ENCODE measurements around the gene CEL. TPM values are rescaled to one million over a fixed set of nuclear protein-coding genes. Genes with fewer than 3 reads are reported as not detected.
A peak's percentile ranks its signal among the peaks of the same experiment; 100 is the strongest.

CEL gene
- total and polyA plus RNA-seq, 2 donors from 2014 or later: 1.0 to 16.7 TPM

- peaks cover 0 to 56% (median 24%) of the 10 kb centered on the region in 3 donors for H3K36me3 ChIP-seq (ENCODE audit: control insufficient read depth in 2 of 3, insufficient read depth in 3 of 3, low read length in 3 of 3)
Measured at GRCh38 chr9:133105461-133105770, 43.6 kb downstream of the CEL start.

GRCh38 chr9:133106511-133107244, 44.9 kb downstream of the CEL start:
- no peak for TF ChIP-seq CTCF (IDR thresholded peaks at IDR 0.05; ENCODE audit: borderline replicate concordance, extremely low read depth, insufficient read depth)
- Histone ChIP-seq H3K4me1 (ENCODE audit: control insufficient read depth in 2 of 3, insufficient read depth in 2 of 3, low read depth in 1 of 3, low read length in 3 of 3) (no peaks in the 10 kb centered on the region), H3K27me3 (ENCODE audit: control insufficient read depth, insufficient read depth, low read length) (no peaks in the 10 kb centered on the region), H3K9ac (ENCODE audit: low read length in 3 of 3) (no peak overlapping the region), H3K27ac (ENCODE audit: low read depth in 2 of 2, low read length in 2 of 2) (no peak overlapping the region), H3K4me3 (ENCODE audit: low read length in 3 of 3) (no peak overlapping the region), H3K9me3 (ENCODE audit: control insufficient read depth in 2 of 3, insufficient read depth in 1 of 3, low read length in 3 of 3) (no peaks in the 10 kb centered on the region), H3K36me3 (ENCODE audit: control insufficient read depth in 2 of 3, insufficient read depth in 3 of 3, low read length in 3 of 3) (peaks cover 0 to 43% (median 22%) of the 10 kb centered on the region in 3 donors)
- peak in 2 of 5 donors; percentile 20 to 57 for DNase-seq
- FAIRE-seq: no peak
- intact Hi-C loops (cut with DNase I): no loop called here

More at GRCh38 chr9:133105461-133105770, 43.6 kb downstream of the CEL start:
- DNase-seq: peak in 2 of 5 donors; percentile 26 to 54
- Histone ChIP-seq H3K9me3 (ENCODE audit: control insufficient read depth in 2 of 3, insufficient read depth in 1 of 3, low read length in 3 of 3) (no peaks in the 10 kb centered on the region), H3K9ac (ENCODE audit: low read length in 3 of 3) (no peak overlapping the region), H3K27me3 (ENCODE audit: control insufficient read depth, insufficient read depth, low read length) (no peaks in the 10 kb centered on the region), H3K4me3 (ENCODE audit: low read length in 3 of 3) (no peak overlapping the region), H3K4me1 (ENCODE audit: control insufficient read depth in 2 of 3, insufficient read depth in 2 of 3, low read depth in 1 of 3, low read length in 3 of 3) (no peaks in the 10 kb centered on the region), H3K27ac (ENCODE audit: low read depth in 2 of 2, low read length in 2 of 2) (no peak overlapping the region)
- intact Hi-C loops (cut with DNase I): no loop called here
- TF ChIP-seq CTCF (IDR thresholded peaks at IDR 0.05; ENCODE audit: borderline replicate concordance, extremely low read depth, insufficient read depth): no peak
- no peak for FAIRE-seq

GRCh38 chr9:133107245-133107722, 45.5 kb downstream of the CEL start:
- H3K4me1 ChIP-seq (ENCODE audit: control insufficient read depth in 2 of 3, insufficient read depth in 2 of 3, low read depth in 1 of 3, low read length in 3 of 3): peaks cover 0 to under 1% (median 0%) of the 10 kb centered on the region in 3 donors
- intact Hi-C loops (cut with DNase I): no loop called here
- no peak overlapping the region for H3K9ac ChIP-seq (ENCODE audit: low read length in 3 of 3)
- no peak overlapping the region for H3K4me3 ChIP-seq (ENCODE audit: low read length in 3 of 3)
- no peak for TF ChIP-seq CTCF (IDR thresholded peaks at IDR 0.05; ENCODE audit: borderline replicate concordance, extremely low read depth, insufficient read depth)
- H3K9me3 ChIP-seq (ENCODE audit: control insufficient read depth in 2 of 3, insufficient read depth in 1 of 3, low read length in 3 of 3): no peaks in the 10 kb centered on the region
- DNase-seq: peak in 2 of 5 donors; percentile 22 to 57
- FAIRE-seq: no peak
- H3K27ac ChIP-seq (ENCODE audit: low read depth in 2 of 2, low read length in 2 of 2): no peak overlapping the region
- peaks cover 0 to 37% (median 16%) of the 10 kb centered on the region in 3 donors for H3K36me3 ChIP-seq (ENCODE audit: control insufficient read depth in 2 of 3, insufficient read depth in 3 of 3, low read length in 3 of 3)
- H3K27me3 ChIP-seq (ENCODE audit: control insufficient read depth, insufficient read depth, low read length): no peaks in the 10 kb centered on the region
